ENCODE measurements around the gene OSR1. TPM values are rescaled to one million over a fixed set of nuclear protein-coding genes. Genes with fewer than 3 reads are reported as not detected.

Gene OSR1
- total and polyA plus RNA-seq, 10 of the 15 experiments (the other 5 are each of a cell fraction or from before 2014, with no cell fraction given) = not detected

GRCh38 chr2:19336781-19337180 is 21.6 kb downstream of the OSR1 start:
- H3K9ac ChIP-seq (ENCODE audit: control insufficient read depth, insufficient read depth, low read length) = no peak overlapping the region
- H3K4me3 ChIP-seq = no peak overlapping the region
- H3K79me2 ChIP-seq (ENCODE audit: control insufficient read depth, insufficient read depth, low read length) = no peaks in the 10 kb centered on the region
- DNase-seq (ENCODE audit: low read depth, low spot score) = no peak
- WGBS (ENCODE audit: insufficient coverage, insufficient replicate concordance, low lambda C conversion rate, missing lambda C conversion rate) = 100% methylated on average over 3 of the region's 3 CpGs
- H3K27ac ChIP-seq (ENCODE audit: control insufficient read depth, insufficient read depth) = no peak overlapping the region
- ChIA-PET RAD21 (ENCODE audit: unreplicated experiment) (no interaction called here), POLR2A (no interaction called here), SMC1A (ENCODE audit: uncharacterized antibody, unreplicated experiment) (interaction anchor here (1.0 kb wide), 1 partner anchor 9 kb away, joined by 4 read pairs; no protein-coding TSS in a partner anchor), CTCF (interaction anchor here (0.6 kb wide), 1 partner anchor 907 kb away, joined by 3 read pairs; no protein-coding TSS in a partner anchor)
- H3K27me3 ChIP-seq (replicated peaks in 1 of 2; ENCODE audit: control insufficient read depth in 2 of 2, insufficient read depth in 2 of 2, low read length in 1 of 2) = no peaks in the 10 kb centered on the region
- ATAC-seq = no peak
- H3K9me3 ChIP-seq (replicated peaks; ENCODE audit: control insufficient read depth, insufficient read depth, low read length) = no peaks in the 10 kb centered on the region
- no peaks in the 10 kb centered on the region for H4K20me1 ChIP-seq (ENCODE audit: control insufficient read depth, insufficient read depth)
- no peak for FAIRE-seq
- H3K4me2 ChIP-seq (ENCODE audit: control insufficient read depth, insufficient read depth) = no peak overlapping the region
- TF ChIP-seq TARDBP (IDR thresholded peaks at IDR 0.05; ENCODE audit: borderline replicate concordance) (no peak), SMARCA5 (IDR thresholded peaks at IDR 0.05) (no peak), SP1 (IDR thresholded peaks at IDR 0.05; ENCODE audit: low read depth, low read length) (no peak)
- no peak overlapping the region for H2AFZ ChIP-seq (ENCODE audit: control insufficient read depth, low read depth, low read length)
- in situ Hi-C loops (cut with MboI) (no loop called here), intact Hi-C loops (cut with micrococcal nuclease; ENCODE audit: unreplicated experiment) (no loop called here)
- BruUV-seq (replicated peaks) = no TSS peak
- no peaks in the 10 kb centered on the region for H3K4me1 ChIP-seq (ENCODE audit: control insufficient read depth, insufficient read depth, low read length)
- no peaks in the 10 kb centered on the region for H3K36me3 ChIP-seq (ENCODE audit: control insufficient read depth in 2 of 2, insufficient read depth in 2 of 2, low read length in 1 of 2)

- no peak for FAIRE-seq
- no peak overlapping the region for H3K27ac ChIP-seq (ENCODE audit: control insufficient read depth, insufficient read depth)
- no peaks in the 10 kb centered on the region for H4K20me1 ChIP-seq (ENCODE audit: control insufficient read depth, insufficient read depth)
- intact Hi-C loops (cut with micrococcal nuclease; ENCODE audit: unreplicated experiment) = no loop called here
- no peak overlapping the region for H3K4me3 ChIP-seq
- WGBS (ENCODE audit: insufficient coverage, insufficient replicate concordance, low lambda C conversion rate, missing lambda C conversion rate) = 87% methylated on average over 2 of the region's 2 CpGs
- H3K4me1 ChIP-seq (ENCODE audit: control insufficient read depth, insufficient read depth, low read length) = no peaks in the 10 kb centered on the region
- CTCF ChIA-PET = no interaction called here
- no peak for DNase-seq (ENCODE audit: low read depth, low spot score)
- in situ Hi-C loops (cut with MboI) = no loop called here
- no peaks in the 10 kb centered on the region for H3K36me3 ChIP-seq (ENCODE audit: control insufficient read depth in 2 of 2, insufficient read depth in 2 of 2, low read length in 1 of 2)
- no peak overlapping the region for H3K4me2 ChIP-seq (ENCODE audit: control insufficient read depth, insufficient read depth)
- H3K27me3 ChIP-seq (replicated peaks in 1 of 2; ENCODE audit: control insufficient read depth in 2 of 2, insufficient read depth in 2 of 2, low read length in 1 of 2) = no peaks in the 10 kb centered on the region
- no peak overlapping the region for H2AFZ ChIP-seq (ENCODE audit: control insufficient read depth, low read depth, low read length)
- no peak for ATAC-seq
- SMC1A ChIA-PET (ENCODE audit: uncharacterized antibody, unreplicated experiment) = no interaction called here
- no peak overlapping the region for H3K9ac ChIP-seq (ENCODE audit: control insufficient read depth, insufficient read depth, low read length)
- BruUV-seq (replicated peaks) = no TSS peak
- H3K9me3 ChIP-seq (replicated peaks; ENCODE audit: control insufficient read depth, insufficient read depth, low read length) = no peaks in the 10 kb centered on the region
- POLR2A ChIA-PET = no interaction called here
- H3K79me2 ChIP-seq (ENCODE audit: control insufficient read depth, insufficient read depth, low read length) = no peaks in the 10 kb centered on the region
- RAD21 ChIA-PET (ENCODE audit: unreplicated experiment) = interaction anchor here (0.6 kb wide), 1 partner anchor 1180 kb away, joined by 4 read pairs; no protein-coding TSS in a partner anchor
- no peak for TF ChIP-seq ZBTB4 (CRISPR knock-in tag; IDR thresholded peaks at IDR 0.05)
- TF ChIP-seq CEBPZ (IDR thresholded peaks at IDR 0.05; ENCODE audit: low read depth, low read length) = no peak
- TF ChIP-seq BRCA1 (IDR thresholded peaks at IDR 0.05; ENCODE audit: low read depth, low read length) = no peak
- TF ChIP-seq ASH2L (IDR thresholded peaks at IDR 0.05; ENCODE audit: borderline replicate concordance, low read depth) = no peak
- no peak for TF ChIP-seq USF1 (IDR thresholded peaks at IDR 0.05; ENCODE audit: borderline replicate concordance, extremely low read length, insufficient read depth, low read depth, low read length)
- TF ChIP-seq IRF4 (IDR thresholded peaks at IDR 0.05; ENCODE audit: low read depth, low read length) = no peak
- TF ChIP-seq RB1 (IDR thresholded peaks at IDR 0.05; ENCODE audit: borderline replicate concordance) = no peak
- no peak for TF ChIP-seq ZNF274 (IDR thresholded peaks at IDR 0.05; ENCODE audit: insufficient read depth, insufficient read length)
Observed at GRCh38 chr2:19332503-19332902, 25.9 kb downstream of the OSR1 start.
